Psoas muscle (tissue), 8 donors: ENCODE results near the gene AHSP. TPM values are rescaled to one million over a fixed set of nuclear protein-coding genes. Genes with fewer than 3 reads are reported as not detected.
A peak's percentile ranks its signal among the peaks of the same experiment; 100 is the strongest.
"Not testable (repeated sequence)": the region's sequence is repeated elsewhere in the genome, so short reads cannot be mapped to it uniquely, and the experiment has no call there.

ENCODE experiments used
- ATAC-seq, 4 donors: fragments of 200-7000 bp; cut with Tn5 transposase; one replicate each; pipeline ENCODE4 v1.9.1; 2020; ENCODE audit warnings: moderate library complexity in 3 of 4, mild to moderate bottlenecking in 2 of 4
- DNase-seq, 2 donors: peaks; one replicate each; pipeline ENCODE4 v3.0.0-alpha.2; 2020
- H3K27ac ChIP-seq: fragments of 200-600 bp; one replicate; pipeline ENCODE4 v1.8.0; 2022
- H3K27me3 ChIP-seq, 3 donors: fragments of 200-600 bp in 1 of 3; one replicate each; pipeline versions ENCODE4 v1.6.1 to v1.8.0; 2013 to 2022; ENCODE audit warnings: low read length in 2 of 3, mild to moderate bottlenecking in 2 of 3, moderate library complexity in 1 of 3; ENCODE audit not compliant: insufficient read depth in 3 of 3
- H3K36me3 ChIP-seq, 2 donors: fragments of 200-600 bp in 1 of 2; one replicate each; pipeline versions ENCODE4 v1.6.1 to v1.8.0; 2013 to 2022; ENCODE audit warnings: low read depth in 1 of 2, mild to moderate bottlenecking in 1 of 2, moderate library complexity in 1 of 2; ENCODE audit not compliant: insufficient read depth in 1 of 2
- H3K4me1 ChIP-seq: fragments of 200-600 bp; one replicate; pipeline ENCODE4 v1.8.0; 2022
- H3K4me3 ChIP-seq: fragments of 200-600 bp; one replicate; pipeline ENCODE4 v1.8.0; 2022; ENCODE audit warnings: mild to moderate bottlenecking
- H3K9me3 ChIP-seq: fragments of 200-600 bp; one replicate; pipeline ENCODE4 v1.8.0; 2022
- WGBS, 3 donors: extraction: QIAGEN DNeasy Blood & Tissue Kit; methylation state at CpG; one replicate each; pipeline versions ENCODE4 v1.1.6 to v1.1.7; 2013; 5-methylcytosine and 5-hydroxymethylcytosine counted together
- intact Hi-C, 2 donors: fragments of 100-400 bp; cut with DNase I; formaldehyde crosslinking; loops; one replicate each; pipeline versions ENCODE4 v1.11.0 to v1.14.2; 2022
- polyA plus RNA-seq, 3 donors: library from polyadenylated mRNA; stranded (reverse); fragments of 200-250 nt; gene quantifications; one replicate each; pipeline ENCODE4 v1.2.3, GENCODE V29; 2013
- total RNA-seq, 4 donors: library from RNA; stranded (reverse); fragmentation: NEBNext Ultra II Directional in 2 of 4; extraction: Animal tissue kit (Norgen Biotek cat#: 25700) in 2 of 4; gene quantifications; one replicate each; pipeline versions ENCODE4 v1.2.1 to v1.2.4, GENCODE V29; 2021 to 2023
- TF ChIP-seq, protein P1 (sequence below): fragments of 200-600 bp; IDR thresholded peaks from one replicate; pipeline ENCODE4 v1.8.0; 2022; ENCODE audit warnings: antibody characterized with exemption
- donor health status: healthy with polysubstance abuse.
- donor health status: DM: no; HTN: no; CAD: no; lungs with moderate emphysema.
- donor health status: Bipolar disorder and iron deficiency.
- donor health status: healthy.
- donor health status: DM: yes; HTN: yes; CAD: no.
- donor health status: DM: no; HTN: no; CAD: no.
- donor health status: DM: no; HTN: no; CAD: no.
- donor health status: DM: yes; HTN: yes; CAD: no.

AHSP gene
- total and polyA plus RNA-seq, 7 donors: 3.5 TPM; not detected in 6

DNA sequence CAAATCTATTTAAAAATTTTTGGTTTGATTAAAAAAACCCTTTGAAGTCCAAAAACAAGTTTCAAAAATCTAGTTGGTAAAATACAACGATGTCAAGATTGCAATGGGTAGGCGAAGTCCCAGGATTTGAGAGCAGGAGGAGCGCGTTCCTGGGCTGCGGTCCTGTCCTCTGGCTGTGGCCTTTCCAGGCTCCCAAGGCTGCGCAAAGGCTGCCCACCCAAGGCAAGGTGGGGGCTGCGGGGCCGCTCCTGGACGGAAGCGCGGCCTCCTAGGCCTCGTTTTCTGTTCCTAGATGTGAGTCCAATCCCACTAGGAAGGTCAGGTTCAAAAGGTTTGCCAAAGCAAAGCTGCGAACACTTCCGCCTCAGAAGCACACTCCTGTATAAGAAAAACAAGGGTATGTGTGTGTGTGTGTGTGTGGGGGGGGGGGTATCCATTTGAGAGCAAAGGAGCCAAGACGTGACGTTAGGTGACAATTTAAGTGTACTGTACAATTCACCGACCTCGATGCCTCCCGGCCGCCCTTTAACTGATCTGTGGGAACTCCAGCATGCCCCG lies 9.2 kb downstream of the AHSP start:
- no peaks in the 10 kb centered on the region for H3K9me3 ChIP-seq
- 66 to 87% (median 71%) methylated on average over 15 to 21 of the region's 21 CpGs for WGBS, 3 donors
- intact Hi-C loops: no loop called here
- no peak overlapping the region for H3K27ac ChIP-seq
- no peaks in the 10 kb centered on the region for H3K36me3 ChIP-seq
- no peaks in the 10 kb centered on the region for H3K4me1 ChIP-seq
- no peak for ATAC-seq
- no peak for DNase-seq
- H3K4me3 ChIP-seq: no peak overlapping the region
- peaks cover 2 to 77% (median 16%) of the 10 kb centered on the region in 3 donors for H3K27me3 ChIP-seq
- TF ChIP-seq, protein P1, sequence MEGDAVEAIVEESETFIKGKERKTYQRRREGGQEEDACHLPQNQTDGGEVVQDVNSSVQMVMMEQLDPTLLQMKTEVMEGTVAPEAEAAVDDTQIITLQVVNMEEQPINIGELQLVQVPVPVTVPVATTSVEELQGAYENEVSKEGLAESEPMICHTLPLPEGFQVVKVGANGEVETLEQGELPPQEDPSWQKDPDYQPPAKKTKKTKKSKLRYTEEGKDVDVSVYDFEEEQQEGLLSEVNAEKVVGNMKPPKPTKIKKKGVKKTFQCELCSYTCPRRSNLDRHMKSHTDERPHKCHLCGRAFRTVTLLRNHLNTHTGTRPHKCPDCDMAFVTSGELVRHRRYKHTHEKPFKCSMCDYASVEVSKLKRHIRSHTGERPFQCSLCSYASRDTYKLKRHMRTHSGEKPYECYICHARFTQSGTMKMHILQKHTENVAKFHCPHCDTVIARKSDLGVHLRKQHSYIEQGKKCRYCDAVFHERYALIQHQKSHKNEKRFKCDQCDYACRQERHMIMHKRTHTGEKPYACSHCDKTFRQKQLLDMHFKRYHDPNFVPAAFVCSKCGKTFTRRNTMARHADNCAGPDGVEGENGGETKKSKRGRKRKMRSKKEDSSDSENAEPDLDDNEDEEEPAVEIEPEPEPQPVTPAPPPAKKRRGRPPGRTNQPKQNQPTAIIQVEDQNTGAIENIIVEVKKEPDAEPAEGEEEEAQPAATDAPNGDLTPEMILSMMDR: no peak

DNA sequence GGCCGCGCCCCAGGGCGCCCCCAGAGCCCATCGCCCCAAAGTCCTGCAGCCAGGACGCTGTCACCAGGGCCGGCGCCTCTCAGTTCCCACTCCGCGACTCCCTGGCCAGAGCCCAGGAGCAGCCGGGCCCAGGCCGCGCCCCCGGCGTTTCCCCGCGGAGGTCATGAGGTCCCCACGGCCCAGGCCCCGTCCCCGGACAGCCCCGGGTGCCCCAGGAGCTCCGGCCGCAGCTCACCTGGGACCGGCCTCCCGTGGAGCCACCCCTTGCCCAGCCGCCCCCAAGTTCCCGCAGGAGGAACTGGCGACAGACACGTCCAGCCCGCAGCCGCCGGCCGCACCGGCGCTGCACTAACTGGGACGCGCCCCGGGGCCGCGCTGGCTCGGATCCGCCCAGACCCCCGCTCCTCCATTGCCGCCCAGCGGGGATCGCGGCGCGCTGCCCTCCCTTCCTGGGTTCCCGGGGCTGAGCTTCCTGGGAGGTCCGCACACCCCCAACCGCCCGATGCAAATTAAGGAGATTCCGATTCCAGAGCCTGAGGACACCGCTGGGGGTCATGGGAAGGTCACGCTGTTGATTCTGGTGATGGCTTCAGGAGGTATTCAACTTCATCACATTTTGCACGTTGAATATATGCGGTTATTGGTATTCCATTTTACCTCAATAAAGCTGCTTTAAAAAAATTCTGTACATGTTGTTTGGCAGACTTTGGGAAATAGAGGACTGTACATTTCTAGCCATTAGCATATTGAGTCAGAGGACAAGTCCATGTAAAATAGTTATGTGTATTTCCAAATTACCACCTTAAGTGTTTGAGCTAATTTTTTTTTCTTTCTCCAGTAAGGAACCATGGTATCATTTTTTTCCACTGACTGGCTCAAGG lies 9.9 kb downstream of the AHSP start:
- TF ChIP-seq, protein P1: no peak
- Histone ChIP-seq H3K9me3 (no peaks in the 10 kb centered on the region), H3K27ac (no peak overlapping the region), H3K36me3 (no peaks in the 10 kb centered on the region), H3K4me3 (peak overlapping the region; percentile 42), H3K27me3 (peaks cover 2 to 69% (median 15%) of the 10 kb centered on the region in 3 donors), H3K4me1 (no peaks in the 10 kb centered on the region)
- DNase-seq (peak in 1 of 2 donors; percentile 14), ATAC-seq (no peak)
- intact Hi-C loops: no loop called here
- WGBS, 3 donors: 3 to 4% (median 3%) methylated on average over 45 to 57 of the region's 57 CpGs

DNA sequence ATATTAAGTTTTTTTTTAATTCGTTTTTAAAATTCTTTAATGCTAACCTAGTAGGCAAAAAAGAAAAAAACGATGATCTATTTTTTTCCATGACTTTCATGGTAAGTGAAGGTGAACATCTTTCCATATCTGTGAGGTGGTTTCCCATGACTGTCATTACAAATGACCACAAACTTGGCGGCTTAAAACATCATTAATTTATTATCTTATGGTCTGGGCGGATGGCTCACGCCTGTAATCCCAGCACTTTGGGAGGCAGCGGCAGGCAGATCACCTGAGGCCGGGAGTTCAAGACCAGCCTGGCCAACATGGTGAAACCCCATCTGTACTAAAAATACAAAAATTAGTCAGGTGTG lies 10.5 kb downstream of the AHSP start:
- H3K4me1 ChIP-seq, ATAC-seq, H3K4me3 ChIP-seq, H3K27ac ChIP-seq, H3K36me3 ChIP-seq, intact Hi-C loops, H3K9me3 ChIP-seq, DNase-seq: not testable (repeated sequence)
- WGBS, 3 donors: 70 to 71% (median 70%) methylated on average over 7 of the region's 7 CpGs
- peaks cover 2 to 63% (median 15%) of the 10 kb centered on the region in 3 donors for H3K27me3 ChIP-seq

DNA sequence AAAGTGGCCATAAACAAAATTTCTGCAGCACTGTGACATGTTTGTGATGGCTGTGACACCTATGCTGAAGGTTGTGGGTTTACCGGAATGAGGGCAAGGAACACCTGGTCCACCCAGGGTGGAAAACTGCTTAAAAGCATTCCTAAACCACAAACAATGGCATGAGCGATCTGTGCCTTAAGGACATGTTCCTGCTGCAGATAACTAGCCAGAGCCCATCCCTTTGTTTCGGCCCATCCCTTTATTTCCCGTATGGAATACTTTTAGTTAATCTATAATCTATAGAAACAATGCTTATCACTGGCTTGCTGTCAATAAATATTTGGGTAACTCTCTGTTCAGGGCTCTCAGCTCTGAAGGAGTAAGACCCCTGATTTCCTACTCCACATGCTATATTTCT lies 12.1 kb downstream of the AHSP start:
- H3K27ac ChIP-seq, H3K36me3 ChIP-seq, DNase-seq, H3K9me3 ChIP-seq, H3K4me3 ChIP-seq, intact Hi-C loops, H3K4me1 ChIP-seq, ATAC-seq: not testable (repeated sequence)
- WGBS, 3 donors: 85 to 93% (median 86%) methylated on average over 4 of the region's 4 CpGs
- H3K27me3 ChIP-seq: peaks cover 4 to 48% (median 15%) of the 10 kb centered on the region in 3 donors

DNA sequence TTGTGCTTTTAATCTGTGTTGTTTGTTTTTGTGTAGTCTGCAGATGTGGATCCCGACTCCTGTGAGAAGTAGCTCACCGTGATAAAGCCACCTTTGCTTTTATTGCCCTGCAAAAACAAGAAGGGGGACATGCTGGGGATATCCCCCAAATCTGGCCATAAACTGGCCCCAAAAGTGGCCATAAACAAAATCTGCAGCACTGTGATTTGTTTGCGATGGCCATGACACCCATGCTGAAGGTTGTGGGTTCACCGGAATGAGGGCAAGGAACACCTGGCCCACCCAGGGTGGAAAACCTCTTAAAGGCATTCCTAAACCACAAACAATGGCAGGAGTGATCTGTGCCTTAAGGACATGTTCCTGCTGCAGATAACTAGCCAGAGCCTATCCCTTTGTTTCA lies 15.1 kb downstream of the AHSP start:
- Histone ChIP-seq H3K27me3 (peaks cover 4 to 26% (median 5%) of the 10 kb centered on the region in 3 donors), H3K27ac (no peak overlapping the region), H3K36me3 (no peaks in the 10 kb centered on the region), H3K4me1 (no peaks in the 10 kb centered on the region), H3K9me3 (no peaks in the 10 kb centered on the region), H3K4me3 (no peak overlapping the region)
- TF ChIP-seq, protein P1: no peak
- intact Hi-C loops: no loop called here
- ATAC-seq (no peak), DNase-seq (no peak)
- WGBS, 3 donors: 86 to 89% (median 87%) methylated on average over 4 of the region's 4 CpGs
